Inflammatory macrophage treated with lipopolysaccharide for 1 hour (primary cell): ENCODE measurements around the gene SNX8.

Experiments
- DNase-seq, 2 donors: peaks; one replicate each; pipeline ENCODE4 v3.0.0-alpha.2; 2020 to 2022

Gene SNX8

GRCh38 chr7:2258661-2259365 is 55.4 kb downstream of the SNX8 start:
- DNase-seq, result no peak

DNA sequence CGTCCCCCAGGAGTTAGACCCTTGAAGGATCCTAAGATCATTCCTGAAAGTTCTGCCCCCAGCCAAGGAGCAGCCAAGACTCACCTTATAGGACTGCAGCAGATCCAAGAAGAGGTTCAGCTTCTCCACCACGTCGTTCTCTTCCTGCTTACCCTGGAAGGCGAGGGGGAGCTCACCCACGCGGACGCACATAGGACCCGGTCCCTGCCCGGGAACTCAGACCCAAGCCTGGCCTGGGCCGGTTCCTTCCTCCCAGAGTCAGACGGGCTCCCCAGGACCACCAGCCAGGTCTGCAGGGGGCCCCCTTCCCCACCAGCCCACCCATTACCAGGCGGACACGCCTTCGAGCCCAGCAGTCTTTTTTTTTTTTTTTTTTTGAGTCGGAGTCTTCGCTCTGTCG is 56.6 kb downstream of the SNX8 start:
- DNase-seq, result no peak

- DNase-seq, result no peak
These were observed 57.1 kb downstream of the SNX8 start for GRCh38 chr7:2257046-2257551.

GRCh38 chr7:2256306-2257045 is 57.8 kb downstream of the SNX8 start:
- no peak for DNase-seq

DNA sequence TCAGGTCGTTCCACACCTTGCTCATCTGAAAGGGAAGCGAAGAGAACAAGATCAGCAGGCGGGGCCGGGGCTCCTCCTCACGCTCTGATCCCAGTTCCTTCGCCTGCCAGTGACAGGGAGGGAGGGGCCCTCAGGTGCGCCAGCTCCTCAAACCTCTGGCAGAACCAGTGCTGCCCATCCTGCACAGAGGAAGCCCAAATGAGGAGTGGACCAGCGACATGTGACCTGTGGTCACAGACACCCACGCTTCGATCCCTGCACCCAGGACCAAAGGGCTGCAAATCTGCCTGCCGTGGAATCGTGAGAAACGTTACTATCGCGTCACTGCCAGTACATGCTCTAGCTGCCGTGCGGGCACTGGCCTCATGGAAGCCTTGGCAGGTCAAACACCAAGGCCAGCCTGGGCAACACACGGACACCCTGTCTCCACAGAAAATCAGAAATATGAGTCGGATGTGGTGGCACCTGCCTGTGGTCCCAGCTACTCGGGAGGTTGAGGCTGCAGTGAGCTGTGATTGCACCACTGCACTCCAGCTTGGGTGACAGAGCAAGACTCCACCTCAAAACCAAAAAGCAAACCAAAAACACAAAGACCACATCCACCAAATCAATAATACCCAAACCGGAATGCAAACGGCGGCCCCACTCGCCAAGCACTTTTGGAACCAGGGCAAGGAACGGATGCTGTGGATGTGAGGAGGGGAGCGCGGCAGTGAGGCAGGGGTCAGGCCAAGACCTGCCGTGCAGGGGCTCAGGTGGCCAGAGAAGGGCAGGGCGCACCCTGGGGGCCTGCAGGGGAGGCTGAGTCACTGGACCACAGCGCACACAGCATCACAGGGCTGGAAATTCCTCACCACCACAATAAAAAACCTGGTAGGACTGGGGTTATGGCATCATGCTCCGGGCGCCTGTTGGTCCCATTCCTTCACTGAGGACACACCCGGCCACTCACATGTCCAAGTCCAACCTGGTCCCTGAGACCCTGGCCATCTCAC is 58.8 kb downstream of the SNX8 start:
- no peak for DNase-seq

DNA sequence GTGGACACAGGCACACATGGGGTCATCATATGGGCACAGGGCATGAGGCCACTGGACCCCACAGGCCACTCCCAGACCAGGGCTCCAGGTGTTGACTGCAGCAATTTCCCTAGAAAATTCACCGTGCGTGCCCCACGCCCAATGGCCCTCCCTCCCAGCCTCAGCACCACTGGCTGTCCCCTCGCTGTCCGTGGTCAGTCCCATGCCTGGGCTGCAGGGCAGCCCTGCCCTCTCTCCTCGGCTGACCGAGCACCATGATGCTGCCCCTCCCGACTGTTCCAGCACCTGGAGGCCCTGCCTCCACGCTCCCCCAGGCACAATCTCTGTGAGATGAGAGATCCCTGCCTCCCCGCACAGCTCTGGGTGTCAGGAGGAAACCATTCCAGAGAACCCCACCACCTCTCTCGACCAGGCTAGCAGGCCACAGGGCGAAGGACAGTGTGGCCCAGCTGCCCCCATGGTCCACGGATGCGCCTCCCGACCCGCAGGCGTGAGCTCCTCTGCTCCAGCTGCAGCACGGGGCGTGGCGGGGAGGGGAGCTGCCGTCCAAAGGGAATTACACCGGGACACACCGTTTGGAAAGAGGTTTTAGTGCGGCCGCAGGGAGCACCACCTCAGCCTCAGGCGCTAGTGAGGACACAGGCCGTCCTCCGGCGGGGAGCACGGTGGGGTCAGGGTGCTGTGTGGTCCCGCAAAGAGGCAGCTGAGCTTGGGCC is 59.7 kb downstream of the SNX8 start:
- no peak for DNase-seq

- no peak for DNase-seq
These were observed 60.6 kb downstream of the SNX8 start for GRCh38 chr7:2253525-2254244.

- DNase-seq, result no peak
These were observed 61.2 kb downstream of the SNX8 start for GRCh38 chr7:2253021-2253420.

DNA sequence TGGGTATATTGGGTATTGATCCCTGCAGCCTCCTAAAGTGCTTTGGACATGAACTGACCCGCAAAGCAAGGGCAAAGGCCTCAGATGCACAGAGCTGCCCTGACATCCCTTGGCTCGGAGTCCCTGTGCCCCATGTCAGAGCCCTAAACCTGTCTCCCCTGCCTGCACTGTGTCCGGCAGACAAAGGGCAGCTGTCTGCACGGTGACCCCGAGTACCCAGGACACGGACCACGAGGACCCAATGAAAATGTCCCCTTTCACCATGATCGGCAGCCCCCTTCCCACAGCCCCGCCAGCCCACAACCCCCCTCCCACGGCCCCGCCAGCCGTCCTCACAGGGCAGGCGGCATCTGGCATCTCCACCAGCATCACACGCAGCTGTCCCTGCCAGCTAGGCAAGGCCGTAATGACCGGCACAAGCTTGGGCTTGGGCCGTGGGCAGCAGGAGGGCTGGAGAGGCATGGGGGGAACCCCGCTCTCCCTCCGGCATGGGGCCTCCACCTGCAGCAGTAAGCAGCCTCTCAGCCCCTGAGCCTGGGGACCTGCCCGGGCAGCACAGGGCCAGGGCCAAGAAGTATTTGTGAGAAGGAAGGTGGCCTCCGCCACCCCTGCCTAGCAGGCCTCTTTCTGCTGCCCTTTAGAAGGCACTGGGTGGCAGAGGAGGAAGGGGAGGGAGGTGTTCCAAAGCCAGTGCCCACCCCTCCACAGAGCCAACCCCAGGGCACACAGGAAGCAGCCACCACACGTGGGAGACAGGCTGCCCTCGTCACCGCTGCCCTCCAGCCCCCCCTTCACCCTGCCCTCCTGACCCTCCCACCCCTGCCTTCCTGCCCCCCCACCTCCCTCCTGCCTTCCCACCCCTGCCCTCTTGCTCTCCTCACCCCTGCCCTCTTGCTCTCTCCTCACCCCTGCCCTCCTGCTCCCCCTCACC is 62.1 kb downstream of the SNX8 start:
- DNase-seq, result no peak

- no peak for DNase-seq
These were observed 62.9 kb downstream of the SNX8 start for GRCh38 chr7:2251381-2251780.

- DNase-seq, result no peak
These were observed 64.4 kb downstream of the SNX8 start for GRCh38 chr7:2249744-2250323.

DNA sequence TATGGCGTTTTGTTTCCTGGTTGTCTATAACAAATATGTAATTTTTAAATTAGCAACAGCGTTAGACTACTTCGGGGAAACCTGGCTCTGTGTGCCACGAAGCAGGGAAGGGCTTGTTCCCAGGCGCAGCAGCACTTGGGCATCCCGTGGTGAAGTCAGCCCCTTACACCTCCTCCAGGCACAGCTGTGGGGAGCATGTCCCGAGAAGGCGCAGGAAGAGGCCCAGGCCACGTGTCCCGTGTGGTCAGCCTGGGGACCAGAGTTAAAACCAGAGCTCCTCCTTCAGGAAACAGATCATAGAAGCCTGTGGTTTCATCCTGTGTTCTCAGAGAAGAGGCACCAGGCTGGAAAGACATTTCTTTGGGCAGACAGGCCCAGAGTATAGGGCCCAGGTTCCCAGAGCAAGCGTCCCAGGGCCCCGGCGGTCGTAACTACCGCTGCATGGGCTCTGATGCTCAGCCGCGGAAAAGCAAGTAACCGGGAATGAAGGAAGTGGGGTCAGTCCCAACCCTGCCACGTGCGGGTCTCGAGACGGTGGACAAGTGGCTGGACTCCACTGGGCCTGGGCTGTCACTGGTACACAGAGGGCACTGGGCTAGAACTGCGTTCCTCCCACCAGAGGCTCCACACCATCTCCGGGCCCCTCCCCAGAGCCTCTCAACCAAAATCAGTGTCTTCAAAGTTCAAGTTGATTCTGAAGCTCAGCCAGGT is 65.1 kb downstream of the SNX8 start:
- DNase-seq, result peak; percentile 72 to 80

- no peak for DNase-seq
These were observed 66.9 kb downstream of the SNX8 start for GRCh38 chr7:2247141-2247995.

DNA sequence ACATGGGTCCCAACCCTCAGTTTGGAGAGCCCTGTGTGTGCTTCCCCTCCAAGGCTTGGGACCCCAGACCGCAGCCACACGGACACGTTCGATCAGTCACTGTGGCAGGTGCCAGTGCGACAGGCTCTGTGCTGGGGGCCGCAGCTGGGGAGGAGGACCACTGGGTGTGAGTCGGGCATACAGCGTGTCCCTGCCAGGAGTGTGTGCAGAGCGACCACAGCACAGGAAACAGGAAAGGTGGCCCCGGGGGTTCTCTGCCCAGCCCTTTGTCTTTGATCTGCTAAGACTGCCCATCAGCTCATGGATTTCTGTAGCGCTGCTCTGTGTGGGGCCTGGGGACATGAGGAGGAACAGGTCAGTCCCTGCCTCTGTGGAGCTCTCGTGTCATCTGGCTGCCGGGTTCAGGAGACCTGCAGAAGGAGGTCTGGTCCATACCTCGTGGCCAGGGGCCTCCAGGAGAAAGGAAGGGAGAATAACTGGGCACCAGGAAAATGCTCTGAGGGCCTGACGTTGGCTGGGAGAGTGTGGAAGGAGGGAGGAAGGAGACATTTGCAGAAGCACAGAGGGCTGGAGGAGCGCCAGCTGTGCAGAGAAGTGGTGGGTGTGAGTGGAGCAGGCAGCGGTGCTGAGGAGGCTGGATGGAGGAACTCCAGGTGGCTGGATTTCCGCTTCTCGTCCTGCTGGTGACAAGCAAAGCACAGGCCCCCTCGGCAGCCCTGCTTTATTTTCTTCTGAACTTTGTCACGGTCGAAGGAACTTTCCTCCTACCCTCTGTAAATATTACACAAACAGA is 68.2 kb downstream of the SNX8 start:
- no peak for DNase-seq

DNA sequence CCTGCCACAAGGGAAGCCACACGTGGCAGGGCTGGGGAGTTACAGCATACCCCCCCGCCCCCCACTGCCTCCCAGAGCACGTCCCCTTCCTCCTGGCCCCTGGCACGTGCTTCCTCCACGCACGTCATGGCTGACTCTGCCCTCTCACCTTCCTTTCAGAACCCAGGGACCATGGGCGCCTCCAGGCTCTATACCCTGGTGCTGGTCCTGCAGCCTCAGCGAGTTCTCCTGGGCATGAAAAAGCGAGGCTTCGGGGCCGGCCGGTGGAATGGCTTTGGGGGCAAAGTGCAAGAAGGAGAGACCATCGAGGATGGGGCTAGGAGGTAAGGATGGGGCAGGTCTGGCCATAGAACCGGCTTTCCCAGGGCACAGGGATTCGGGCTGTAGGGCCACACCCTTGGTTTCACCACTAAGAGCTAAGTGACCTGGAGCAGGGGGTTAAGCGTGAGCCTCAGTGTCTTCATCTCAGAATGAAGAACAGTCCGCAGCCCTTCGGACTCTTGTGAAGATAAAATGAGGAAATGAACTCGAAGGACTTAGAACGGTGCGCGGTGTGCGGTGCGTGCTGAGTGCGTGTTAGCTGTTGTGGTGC is 69.7 kb downstream of the SNX8 start:
- DNase-seq, result no peak

GRCh38 chr7:2243458-2243857 is 70.8 kb downstream of the SNX8 start:
- no peak for DNase-seq
